GM18526 (cell line): ENCODE measurements around the gene RPL27A.

ENCODE experiments used
- POLR2A ChIP-seq: IDR thresholded peaks from 3 replicates; pipeline ENCODE4 v1.6.1; 2011; ENCODE audit not compliant: insufficient read length; ENCODE audit errors: extremely low read depth

The RPL27A gene

GRCh38 chr11:8739309-8739793 lies 56.8 kb downstream of the RPL27A start:
- TF ChIP-seq POLR2A: no peak
